ENCODE measurements around the gene DAB2.

- TF ChIP-seq, protein P1, sequence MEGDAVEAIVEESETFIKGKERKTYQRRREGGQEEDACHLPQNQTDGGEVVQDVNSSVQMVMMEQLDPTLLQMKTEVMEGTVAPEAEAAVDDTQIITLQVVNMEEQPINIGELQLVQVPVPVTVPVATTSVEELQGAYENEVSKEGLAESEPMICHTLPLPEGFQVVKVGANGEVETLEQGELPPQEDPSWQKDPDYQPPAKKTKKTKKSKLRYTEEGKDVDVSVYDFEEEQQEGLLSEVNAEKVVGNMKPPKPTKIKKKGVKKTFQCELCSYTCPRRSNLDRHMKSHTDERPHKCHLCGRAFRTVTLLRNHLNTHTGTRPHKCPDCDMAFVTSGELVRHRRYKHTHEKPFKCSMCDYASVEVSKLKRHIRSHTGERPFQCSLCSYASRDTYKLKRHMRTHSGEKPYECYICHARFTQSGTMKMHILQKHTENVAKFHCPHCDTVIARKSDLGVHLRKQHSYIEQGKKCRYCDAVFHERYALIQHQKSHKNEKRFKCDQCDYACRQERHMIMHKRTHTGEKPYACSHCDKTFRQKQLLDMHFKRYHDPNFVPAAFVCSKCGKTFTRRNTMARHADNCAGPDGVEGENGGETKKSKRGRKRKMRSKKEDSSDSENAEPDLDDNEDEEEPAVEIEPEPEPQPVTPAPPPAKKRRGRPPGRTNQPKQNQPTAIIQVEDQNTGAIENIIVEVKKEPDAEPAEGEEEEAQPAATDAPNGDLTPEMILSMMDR (IDR thresholded peaks at IDR 0.05) = no peak
- TF ChIP-seq POLR2AphosphoS5 (IDR thresholded peaks at IDR 0.05) (no peak), EP300 (IDR thresholded peaks at IDR 0.05) (no peak), POLR2A (IDR thresholded peaks at IDR 0.05) (no peak)
Observed at GRCh38 chr5:39364367-39364766, 60.4 kb downstream of the DAB2 start, which contains the start of gene C9.

Data from upper lobe of left lung (tissue), 4 donors.